Suprapubic skin (tissue), 4 donors: ENCODE measurements around the gene CES4A. TPM values are rescaled to one million over a fixed set of nuclear protein-coding genes. Genes with fewer than 3 reads are reported as not detected.
"Not testable (repeated sequence)": the region's sequence is repeated elsewhere in the genome, so short reads cannot be mapped to it uniquely, and the experiment has no call there.

ENCODE experiments used
- DNase-seq, 2 donors: peaks; one replicate each; pipeline ENCODE4 v3.0.0-alpha.2; 2019; ENCODE audit warnings: low spot score in 2 of 2
- H3K27ac ChIP-seq: fragments of 200-600 bp; sonication (generic); one replicate; pipeline ENCODE4 v1.5.1; 2019
- H3K27me3 ChIP-seq: fragments of 200-600 bp; sonication (generic); one replicate; pipeline ENCODE4 v1.5.1; 2019
- H3K36me3 ChIP-seq: fragments of 200-600 bp; sonication (generic); one replicate; pipeline ENCODE4 v1.5.1; 2019
- H3K4me1 ChIP-seq: fragments of 200-600 bp; sonication (generic); one replicate; pipeline ENCODE4 v1.5.1; 2019
- H3K4me3 ChIP-seq: fragments of 200-600 bp; sonication (generic); one replicate; pipeline ENCODE4 v1.5.1; 2019; ENCODE audit warnings: mild to moderate bottlenecking
- H3K9me3 ChIP-seq: fragments of 200-600 bp; sonication (generic); one replicate; pipeline ENCODE4 v1.5.1; 2019
- EP300 ChIP-seq: sonication (generic); formaldehyde crosslinking; IDR thresholded peaks from one replicate; pipeline ENCODE4 v1.6.1; 2017; ENCODE audit warnings: antibody characterized with exemption
- POLR2A ChIP-seq, 2 donors: fragments of 450-650 bp; IDR thresholded peaks; one replicate each; pipeline ENCODE4 v1.6.1; 2017; ENCODE audit warnings: antibody characterized with exemption in 2 of 2, mild to moderate bottlenecking in 2 of 2, moderate library complexity in 2 of 2
- POLR2AphosphoS5 ChIP-seq, 3 donors: sonication (generic); formaldehyde crosslinking; IDR thresholded peaks; one replicate each; pipeline ENCODE4 v1.6.1; 2017; ENCODE audit warnings: antibody characterized with exemption in 3 of 3
- WGBS: methylation state at CpG from one replicate; pipeline ENCODE4 v1.1.5; 2018; 5-methylcytosine and 5-hydroxymethylcytosine counted together
- total RNA-seq, 4 donors: library from RNA; depleted of rRNA; stranded (reverse); fragments of >200 nt; gene quantifications; one replicate each; pipeline ENCODE4 v1.1.0, GENCODE V29; 2016
- TF ChIP-seq, protein P1 (sequence below), 2 donors: fragments of 200-600 bp in 1 of 2; fragments of 450-650 bp in 1 of 2; sonication (generic) in 1 of 2; IDR thresholded peaks; one replicate each; pipeline ENCODE4 v1.5.1; 2016 to 2019; ENCODE audit warnings: antibody characterized with exemption in 2 of 2, mild to moderate bottlenecking in 1 of 2, moderate library complexity in 1 of 2

The CES4A gene
- total RNA-seq, 4 donors from 2014 or later: 47.2 to 148 (median 99.9) TPM

- H3K9me3 ChIP-seq: no peaks in the 10 kb centered on the region
- H3K27me3 ChIP-seq: peaks cover 3% of the 10 kb centered on the region
- no peak overlapping the region for H3K27ac ChIP-seq
- 91% methylated on average over 7 of the region's 7 CpGs for WGBS
- peaks cover 15% of the 10 kb centered on the region for H3K4me1 ChIP-seq
- TF ChIP-seq, protein P1, sequence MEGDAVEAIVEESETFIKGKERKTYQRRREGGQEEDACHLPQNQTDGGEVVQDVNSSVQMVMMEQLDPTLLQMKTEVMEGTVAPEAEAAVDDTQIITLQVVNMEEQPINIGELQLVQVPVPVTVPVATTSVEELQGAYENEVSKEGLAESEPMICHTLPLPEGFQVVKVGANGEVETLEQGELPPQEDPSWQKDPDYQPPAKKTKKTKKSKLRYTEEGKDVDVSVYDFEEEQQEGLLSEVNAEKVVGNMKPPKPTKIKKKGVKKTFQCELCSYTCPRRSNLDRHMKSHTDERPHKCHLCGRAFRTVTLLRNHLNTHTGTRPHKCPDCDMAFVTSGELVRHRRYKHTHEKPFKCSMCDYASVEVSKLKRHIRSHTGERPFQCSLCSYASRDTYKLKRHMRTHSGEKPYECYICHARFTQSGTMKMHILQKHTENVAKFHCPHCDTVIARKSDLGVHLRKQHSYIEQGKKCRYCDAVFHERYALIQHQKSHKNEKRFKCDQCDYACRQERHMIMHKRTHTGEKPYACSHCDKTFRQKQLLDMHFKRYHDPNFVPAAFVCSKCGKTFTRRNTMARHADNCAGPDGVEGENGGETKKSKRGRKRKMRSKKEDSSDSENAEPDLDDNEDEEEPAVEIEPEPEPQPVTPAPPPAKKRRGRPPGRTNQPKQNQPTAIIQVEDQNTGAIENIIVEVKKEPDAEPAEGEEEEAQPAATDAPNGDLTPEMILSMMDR (IDR thresholded peaks at IDR 0.05): no peak
- TF ChIP-seq POLR2AphosphoS5 (IDR thresholded peaks at IDR 0.05) (no peak), POLR2A (IDR thresholded peaks at IDR 0.05) (no peak), EP300 (no peak)
- no peaks in the 10 kb centered on the region for H3K36me3 ChIP-seq
- no peak for DNase-seq
- no peak overlapping the region for H3K4me3 ChIP-seq
These were observed 35.8 kb upstream of the CES4A start for GRCh38 chr16:66952430-66953110.

- DNase-seq: no peak
- no peaks in the 10 kb centered on the region for H3K36me3 ChIP-seq
- TF ChIP-seq POLR2A (IDR thresholded peaks at IDR 0.05): no peak
- TF ChIP-seq, protein P1 (IDR thresholded peaks at IDR 0.05): no peak
- TF ChIP-seq EP300: no peak
- no peak for TF ChIP-seq POLR2AphosphoS5 (IDR thresholded peaks at IDR 0.05)
- 90% methylated on average over 10 of the region's 10 CpGs for WGBS
- H3K4me1 ChIP-seq: peaks cover 7% of the 10 kb centered on the region
- H3K4me3 ChIP-seq: no peak overlapping the region
- H3K27ac ChIP-seq: no peak overlapping the region
- H3K9me3 ChIP-seq: no peaks in the 10 kb centered on the region
- peaks cover 3% of the 10 kb centered on the region for H3K27me3 ChIP-seq
These were observed 34.8 kb upstream of the CES4A start for GRCh38 chr16:66953462-66954096.

- WGBS: 12% methylated on average over 8 of the region's 8 CpGs
- TF ChIP-seq POLR2A (IDR thresholded peaks at IDR 0.05) (no peak), POLR2AphosphoS5 (IDR thresholded peaks at IDR 0.05) (no peak), EP300 (no peak)
- TF ChIP-seq, protein P1 (IDR thresholded peaks at IDR 0.05): peak; percentile 44 to 70
- DNase-seq: no peak
These were observed 34.2 kb upstream of the CES4A start for GRCh38 chr16:66954097-66954659.

DNA sequence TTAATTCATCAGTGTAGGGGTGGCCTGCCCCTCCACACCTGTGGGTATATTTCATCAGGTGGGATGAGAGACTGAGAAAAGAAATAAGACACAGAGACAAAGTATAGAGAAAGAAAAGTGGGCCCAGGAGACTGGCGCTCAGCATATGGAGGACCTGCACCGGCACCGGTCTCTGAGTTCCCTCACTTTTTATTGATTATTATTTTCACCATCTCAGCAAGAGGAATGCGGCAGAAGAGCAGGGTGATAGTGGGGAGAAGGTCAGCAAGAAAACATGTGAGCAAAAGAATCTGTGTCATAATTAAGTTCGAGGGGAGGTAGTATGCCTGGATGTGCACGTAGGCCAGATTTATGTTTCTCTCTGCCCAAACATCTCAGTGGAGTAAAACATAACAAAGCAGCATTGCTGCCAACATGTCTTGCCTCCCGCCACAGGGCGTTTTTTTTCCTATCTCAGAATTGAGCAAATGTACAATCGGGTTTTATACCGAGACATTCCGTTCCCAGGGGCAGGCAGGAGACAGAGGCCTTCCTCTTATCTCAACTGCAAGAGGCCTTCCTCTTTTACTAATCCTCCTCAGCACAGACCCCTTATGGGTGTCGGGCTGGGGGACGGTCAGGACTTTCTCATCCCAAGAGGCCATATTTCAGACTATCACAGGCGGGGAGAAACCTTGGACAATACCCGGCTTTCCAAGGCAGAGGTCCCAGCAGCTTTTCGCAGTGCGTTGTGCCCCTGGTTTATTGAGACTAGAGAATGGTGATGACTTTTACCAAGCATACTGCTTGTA, 32.8 kb upstream of the CES4A start:
- WGBS: 76% methylated on average over 17 of the region's 17 CpGs
- H3K36me3 ChIP-seq, H3K27ac ChIP-seq, H3K9me3 ChIP-seq, H3K4me3 ChIP-seq, H3K27me3 ChIP-seq, DNase-seq: not testable (repeated sequence)
- H3K4me1 ChIP-seq: peaks cover 14% of the 10 kb centered on the region

More at GRCh38 chr16:66954097-66954659, 34.2 kb upstream of the CES4A start:
- Histone ChIP-seq H3K9me3 (no peaks in the 10 kb centered on the region), H3K27me3 (peaks cover under 1% of the 10 kb centered on the region), H3K4me1 (peaks cover 5% of the 10 kb centered on the region), H3K36me3 (no peaks in the 10 kb centered on the region), H3K4me3 (no peak overlapping the region), H3K27ac (no peak overlapping the region)

DNA sequence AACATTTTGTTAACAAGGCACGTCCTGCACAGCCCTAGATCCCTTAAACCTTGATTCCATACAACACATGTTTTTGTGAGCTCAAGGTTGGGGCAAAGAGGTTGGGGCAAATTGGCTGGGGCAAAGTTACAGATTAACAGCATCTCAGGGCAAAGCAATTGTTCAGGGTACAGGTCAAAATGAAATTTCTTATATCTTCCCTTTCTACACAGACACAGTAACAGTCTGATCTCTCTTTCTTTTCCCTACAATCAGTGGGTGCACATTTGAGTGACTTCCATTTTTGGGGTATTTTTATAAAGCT, 32.3 kb upstream of the CES4A start:
- WGBS: 92% methylated on average over 1 of the region's 1 CpG

More for the DNA sequence above, 32.3 kb upstream of the CES4A start:
- not testable (repeated sequence) for H3K27me3 ChIP-seq, H3K4me3 ChIP-seq, DNase-seq, H3K36me3 ChIP-seq, H3K9me3 ChIP-seq, H3K27ac ChIP-seq
- peaks cover 17% of the 10 kb centered on the region for H3K4me1 ChIP-seq
